Keratinocyte (primary cell): ENCODE data around the gene EPHA3. TPM values are rescaled to one million over a fixed set of nuclear protein-coding genes. Genes with fewer than 3 reads are reported as not detected.

Experiments
- DNase-seq: peaks from one replicate; pipeline ENCODE4 v3.0.0-alpha.2; 2011; ENCODE audit warnings: low read depth, missing footprints, low spot score
- FAIRE-seq: peaks from 2 replicates; lab custom pipeline; 2011; peaks lifted over from hg19 to GRCh38; lab: Jason Lieb, UNC
- H2AFZ ChIP-seq: 2 replicates; pipeline ENCODE4 v1.6.0; 2012; ENCODE audit warnings: low read length, control low read depth, inconsistent platforms; ENCODE audit not compliant: control insufficient read depth
- H3K27ac ChIP-seq: 2 replicates; pipeline ENCODE4 v1.5.1; 2011; ENCODE audit warnings: low read length; ENCODE audit not compliant: control insufficient read depth, insufficient read depth
- H3K27me3 ChIP-seq: 3 replicates; pipeline ENCODE4 v1.6.0; 2011; ENCODE audit warnings: low read length; ENCODE audit not compliant: control insufficient read depth, insufficient read depth; ENCODE audit errors: extremely low read depth
- H3K36me3 ChIP-seq, 2 experiments: 2 replicates in 1 of 2; 3 replicates in 1 of 2; pipeline ENCODE4 v1.5.1; 2011; ENCODE audit warnings: low read length in 2 of 2, mild to moderate bottlenecking in 1 of 2; ENCODE audit not compliant: control insufficient read depth in 2 of 2, insufficient read depth in 2 of 2; ENCODE audit errors: extremely low read depth in 1 of 2
- H3K4me1 ChIP-seq: 3 replicates; pipeline ENCODE4 v1.5.1; 2011; ENCODE audit warnings: low read length; ENCODE audit not compliant: control insufficient read depth, insufficient read depth; ENCODE audit errors: extremely low read depth
- H3K4me2 ChIP-seq: 3 replicates; pipeline ENCODE4 v1.6.0; 2011; ENCODE audit warnings: low read depth, low read length; ENCODE audit not compliant: control insufficient read depth, insufficient read depth; ENCODE audit errors: extremely low read depth
- H3K4me3 ChIP-seq, 3 experiments: fragments of 200-600 bp in 1 of 3; sonication (generic) in 1 of 3; 2 replicates in 2 of 3; 3 replicates in 1 of 3; pipeline ENCODE4 v1.5.1; 2011 to 2016; ENCODE audit warnings: low read length in 3 of 3, mild to moderate bottlenecking in 3 of 3, control low read depth in 2 of 3, inconsistent platforms in 1 of 3, low read depth in 1 of 3, mixed read lengths in 1 of 3, mixed run types in 1 of 3, moderate library complexity in 1 of 3; ENCODE audit not compliant: control insufficient read depth in 2 of 3, insufficient read depth in 2 of 3; ENCODE audit errors: extremely low read depth in 1 of 3
- H3K79me2 ChIP-seq: 2 replicates; pipeline ENCODE4 v1.6.0; 2012; ENCODE audit warnings: low read length; ENCODE audit not compliant: control insufficient read depth, insufficient read depth
- H3K9ac ChIP-seq: 3 replicates; pipeline ENCODE4 v1.6.0; 2011; ENCODE audit warnings: low read length; ENCODE audit not compliant: control insufficient read depth, insufficient read depth; ENCODE audit errors: extremely low read depth
- H3K9me1 ChIP-seq: 3 replicates; pipeline ENCODE4 v1.6.0; 2011; ENCODE audit warnings: low read length; ENCODE audit not compliant: control insufficient read depth, insufficient read depth; ENCODE audit errors: extremely low read depth
- H3K9me3 ChIP-seq: 2 replicates; pipeline ENCODE4 v1.5.1; 2012; ENCODE audit warnings: low read depth, low read length; ENCODE audit not compliant: control insufficient read depth
- H4K20me1 ChIP-seq: 3 replicates; pipeline ENCODE4 v1.6.0; 2011; ENCODE audit warnings: low read length; ENCODE audit not compliant: control insufficient read depth, insufficient read depth; ENCODE audit errors: extremely low read depth
- EZH2 ChIP-seq: IDR thresholded peaks from one replicate; pipeline ENCODE4 v1.6.1; 2012; ENCODE audit warnings: inconsistent platforms, mild to moderate bottlenecking, low read length, moderate library complexity
- dilution Hi-C: fragments of 300-500 bp; cut with MboI; formaldehyde crosslinking; loops from one replicate; pipeline ENCODE4 v1.7.0; 2020; ENCODE audit warnings: low sequenced_read_pairs; ENCODE audit not compliant: extremely low pct_ligation_motif_present
- polyA plus RNA-seq, 5 experiments: library from polyadenylated mRNA; depleted of rRNA in 3 of 5; stranded (reverse) in 3 of 5; stranded (forward) in 1 of 5; unstranded in 1 of 5; fragments of >200 nt; gene quantifications; 1 replicate in 1 of 5; 2 replicates in 3 of 5; 3 replicates in 1 of 5; pipeline versions ENCODE4 v1.2.1 to v1.2.3, GENCODE V29; 2011 to 2012; ENCODE audit warnings: missing spikeins in 2 of 5, low read depth in 1 of 5, low replicate concordance in 1 of 5
- TF ChIP-seq, protein P1 (sequence below), 3 experiments: IDR thresholded peaks in 1 of 3; conservative IDR thresholded peaks in 1 of 3; optimal IDR thresholded peaks in 1 of 3; 2 replicates in 2 of 3; 3 replicates in 1 of 3; pipeline versions ENCODE3 to v1.5.1; 2011; ENCODE audit warnings: low read length in 3 of 3, mild to moderate bottlenecking in 3 of 3, moderate library complexity in 2 of 3, control low read depth in 1 of 3, inconsistent platforms in 1 of 3; ENCODE audit not compliant: insufficient read depth in 2 of 3; ENCODE audit errors: extremely low read depth in 1 of 3

Gene EPHA3
- polyA plus RNA-seq, 1 donor (not counting 4 experiments of a cell fraction or from before 2014, with no cell fraction given): 0.13 TPM

DNA sequence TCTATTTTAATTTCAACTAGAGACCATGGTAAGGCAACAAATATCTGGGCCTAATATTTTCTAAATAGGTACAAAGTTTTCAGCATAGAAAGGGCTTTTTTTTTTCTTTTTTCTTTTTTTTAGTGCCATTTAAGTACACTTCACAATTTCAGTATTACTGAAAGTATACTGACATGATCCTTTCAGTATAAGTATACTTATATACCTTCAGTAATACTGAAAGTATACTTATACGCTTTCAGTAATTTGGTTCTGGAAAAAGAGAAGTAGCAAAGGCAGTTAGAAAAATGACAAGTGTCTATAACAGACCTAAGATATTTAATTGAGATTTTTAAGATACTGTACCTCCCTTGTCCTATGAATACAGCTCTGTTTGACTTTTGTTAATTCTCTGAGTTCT lies 339.2 kb downstream of the EPHA3 start:
- DNase-seq: no peak
- FAIRE-seq: no peak
- H3K4me1 ChIP-seq: no peaks in the 10 kb centered on the region
- TF ChIP-seq, protein P1, sequence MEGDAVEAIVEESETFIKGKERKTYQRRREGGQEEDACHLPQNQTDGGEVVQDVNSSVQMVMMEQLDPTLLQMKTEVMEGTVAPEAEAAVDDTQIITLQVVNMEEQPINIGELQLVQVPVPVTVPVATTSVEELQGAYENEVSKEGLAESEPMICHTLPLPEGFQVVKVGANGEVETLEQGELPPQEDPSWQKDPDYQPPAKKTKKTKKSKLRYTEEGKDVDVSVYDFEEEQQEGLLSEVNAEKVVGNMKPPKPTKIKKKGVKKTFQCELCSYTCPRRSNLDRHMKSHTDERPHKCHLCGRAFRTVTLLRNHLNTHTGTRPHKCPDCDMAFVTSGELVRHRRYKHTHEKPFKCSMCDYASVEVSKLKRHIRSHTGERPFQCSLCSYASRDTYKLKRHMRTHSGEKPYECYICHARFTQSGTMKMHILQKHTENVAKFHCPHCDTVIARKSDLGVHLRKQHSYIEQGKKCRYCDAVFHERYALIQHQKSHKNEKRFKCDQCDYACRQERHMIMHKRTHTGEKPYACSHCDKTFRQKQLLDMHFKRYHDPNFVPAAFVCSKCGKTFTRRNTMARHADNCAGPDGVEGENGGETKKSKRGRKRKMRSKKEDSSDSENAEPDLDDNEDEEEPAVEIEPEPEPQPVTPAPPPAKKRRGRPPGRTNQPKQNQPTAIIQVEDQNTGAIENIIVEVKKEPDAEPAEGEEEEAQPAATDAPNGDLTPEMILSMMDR (optimal IDR thresholded peaks at IDR 0.05 in 1 of 3, IDR thresholded peaks at IDR 0.05 in 1 of 3, conservative IDR thresholded peaks at IDR 0.05 in 1 of 3; ENCODE audit: extremely low read depth in 1 of 3, insufficient read depth in 2 of 3, low read length in 3 of 3): no peak
- TF ChIP-seq EZH2: no peak
- no peaks in the 10 kb centered on the region for H4K20me1 ChIP-seq
- H3K27ac ChIP-seq: no peak overlapping the region
- H3K4me2 ChIP-seq: no peak overlapping the region
- H3K36me3 ChIP-seq: no peaks in the 10 kb centered on the region
- no peak overlapping the region for H3K9ac ChIP-seq
- no peaks in the 10 kb centered on the region for H3K27me3 ChIP-seq
- dilution Hi-C loops: no loop called here
- H2AFZ ChIP-seq: no peak overlapping the region
- H3K79me2 ChIP-seq: no peaks in the 10 kb centered on the region
- H3K9me3 ChIP-seq: peaks cover 2% of the 10 kb centered on the region
- H3K9me1 ChIP-seq: no peaks in the 10 kb centered on the region
- H3K4me3 ChIP-seq: no peak overlapping the region

DNA sequence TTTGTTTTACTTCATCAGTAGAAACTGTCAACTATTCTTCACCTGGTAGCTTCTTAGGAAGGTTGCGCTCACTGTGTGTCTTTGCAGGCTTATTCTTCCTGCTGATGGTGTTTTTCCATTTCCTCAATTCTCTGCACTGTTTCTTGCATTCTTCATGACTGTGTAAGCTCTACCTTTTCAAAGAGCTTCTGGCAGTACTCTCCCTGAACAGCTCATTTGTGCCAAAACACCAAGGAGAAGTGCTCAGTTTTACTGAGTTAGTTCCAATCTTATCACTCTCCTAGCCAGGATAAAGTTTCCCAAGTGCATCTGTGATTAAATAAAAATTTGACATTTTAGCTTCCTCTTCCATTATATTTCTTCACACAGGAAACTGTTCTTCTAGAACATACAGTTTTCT lies 339.8 kb downstream of the EPHA3 start:
- H3K79me2 ChIP-seq: no peaks in the 10 kb centered on the region
- no peak overlapping the region for H2AFZ ChIP-seq
- H3K9ac ChIP-seq: no peak overlapping the region
- no peaks in the 10 kb centered on the region for H3K4me1 ChIP-seq
- H4K20me1 ChIP-seq: no peaks in the 10 kb centered on the region
- no peak for TF ChIP-seq EZH2
- no peak overlapping the region for H3K27ac ChIP-seq
- FAIRE-seq: no peak
- no peak overlapping the region for H3K4me2 ChIP-seq
- no peak overlapping the region for H3K4me3 ChIP-seq
- no peaks in the 10 kb centered on the region for H3K36me3 ChIP-seq
- peaks cover 2% of the 10 kb centered on the region for H3K9me3 ChIP-seq
- DNase-seq: no peak
- dilution Hi-C loops: no loop called here
- no peaks in the 10 kb centered on the region for H3K27me3 ChIP-seq
- H3K9me1 ChIP-seq: no peaks in the 10 kb centered on the region

DNA sequence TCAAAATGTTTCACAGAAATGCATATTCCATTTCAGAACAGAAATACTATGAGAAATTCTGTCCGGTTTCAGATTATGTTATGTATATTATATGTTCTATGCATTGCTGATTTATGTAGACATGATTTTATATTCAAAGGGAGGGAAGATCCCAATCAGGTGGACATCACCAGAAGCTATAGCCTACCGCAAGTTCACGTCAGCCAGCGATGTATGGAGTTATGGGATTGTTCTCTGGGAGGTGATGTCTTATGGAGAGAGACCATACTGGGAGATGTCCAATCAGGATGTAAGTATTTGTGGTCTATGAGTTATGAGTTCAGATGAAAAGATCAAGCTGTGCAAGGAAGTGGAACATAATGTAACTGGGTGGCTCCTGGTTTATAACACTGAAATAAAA lies 341.7 kb downstream of the EPHA3 start:
- H4K20me1 ChIP-seq: no peaks in the 10 kb centered on the region
- H2AFZ ChIP-seq: no peak overlapping the region
- no peak for DNase-seq
- no peak overlapping the region for H3K27ac ChIP-seq
- no peaks in the 10 kb centered on the region for H3K27me3 ChIP-seq
- H3K9me1 ChIP-seq: no peaks in the 10 kb centered on the region
- H3K9me3 ChIP-seq: peaks cover 2% of the 10 kb centered on the region
- dilution Hi-C loops: no loop called here
- FAIRE-seq: no peak
- no peaks in the 10 kb centered on the region for H3K36me3 ChIP-seq
- no peak overlapping the region for H3K9ac ChIP-seq
- H3K4me3 ChIP-seq: no peak overlapping the region
- no peak for TF ChIP-seq EZH2
- TF ChIP-seq, protein P1 (optimal IDR thresholded peaks at IDR 0.05 in 1 of 3, IDR thresholded peaks at IDR 0.05 in 1 of 3, conservative IDR thresholded peaks at IDR 0.05 in 1 of 3; ENCODE audit: extremely low read depth in 1 of 3, insufficient read depth in 2 of 3, low read length in 3 of 3): no peak
- H3K79me2 ChIP-seq: no peaks in the 10 kb centered on the region
- H3K4me2 ChIP-seq: no peak overlapping the region
- H3K4me1 ChIP-seq: no peaks in the 10 kb centered on the region
